CD4-positive, alpha-beta T cell (primary cell): ENCODE data around the gene RPGRIP1L. TPM values are rescaled to one million over a fixed set of nuclear protein-coding genes. Genes with fewer than 3 reads are reported as not detected.

ENCODE experiments used
- ATAC-seq: fragments of 200-7000 bp; cut with Tn5 transposase; one replicate; pipeline ENCODE4 v1.10.0; 2022; ENCODE audit warnings: mild to moderate bottlenecking; ENCODE audit not compliant: poor library complexity
- CTCF ChIA-PET: fragments of 350-600 bp; sonication (Branson Sonifier 250); formaldehyde crosslinking; loops from one replicate; lab custom pipeline; 2021; ENCODE audit warnings: antibody characterized with exemption, inconsistent platforms; lab: Charles Lee
- POLR2A ChIA-PET: fragments of 350-600 bp; sonication (Branson Sonifier 250); formaldehyde crosslinking; loops from one replicate; lab custom pipeline; 2021; ENCODE audit warnings: antibody characterized with exemption, inconsistent platforms; lab: Charles Lee
- DNase-seq, 14 experiments: peaks; one replicate each; pipeline ENCODE4 v3.0.0-alpha.2; 2013 to 2020; ENCODE audit warnings: mixed read lengths in 2 of 14
- H3K27ac ChIP-seq, 2 donors: one replicate each; pipeline versions ENCODE4 v1.5.1 to v1.7.0; 2013; ENCODE audit warnings: low read length in 2 of 2, low read depth in 1 of 2, mild to moderate bottlenecking in 1 of 2
- H3K27me3 ChIP-seq, 2 experiments: 1 replicate in 1 of 2; 2 replicates in 1 of 2; pipeline versions ENCODE4 v1.6.1 to v1.7.0; 2013; ENCODE audit warnings: low read length in 2 of 2, control low read depth in 1 of 2, mild to moderate bottlenecking in 1 of 2, moderate library complexity in 1 of 2; ENCODE audit not compliant: insufficient read depth in 2 of 2, control insufficient read depth in 1 of 2
- H3K36me3 ChIP-seq: one replicate; pipeline ENCODE4 v1.6.1; 2013; ENCODE audit warnings: low read length, control low read depth; ENCODE audit not compliant: insufficient read depth
- H3K4me1 ChIP-seq: one replicate; pipeline ENCODE4 v1.6.1; 2013; ENCODE audit warnings: low read length, control low read depth; ENCODE audit not compliant: insufficient read depth
- H3K4me3 ChIP-seq: one replicate; pipeline ENCODE4 v1.5.1; 2013; ENCODE audit warnings: mild to moderate bottlenecking, low read length, moderate library complexity
- H3K9me3 ChIP-seq, 2 experiments: 1 replicate in 1 of 2; 2 replicates in 1 of 2; pipeline versions ENCODE4 v1.6.1 to v1.7.0; 2013; ENCODE audit warnings: low read length in 2 of 2, mild to moderate bottlenecking in 2 of 2, control low read depth in 1 of 2, moderate library complexity in 1 of 2; ENCODE audit not compliant: control insufficient read depth in 1 of 2, insufficient read depth in 1 of 2
- H3K27ac Mint-ChIP-seq: one replicate; pipeline ENCODE4 v1.8.0; 2020; ENCODE audit warnings: mixed read lengths
- H3K27me3 Mint-ChIP-seq: one replicate; pipeline ENCODE4 v1.8.0; 2021; ENCODE audit warnings: mixed read lengths
- H3K36me3 Mint-ChIP-seq: one replicate; pipeline ENCODE4 v1.8.0; 2021; ENCODE audit warnings: low read depth, mixed read lengths
- H3K4me1 Mint-ChIP-seq: one replicate; pipeline ENCODE4 v1.8.0; 2021; ENCODE audit warnings: low read depth, mixed read lengths
- H3K4me3 Mint-ChIP-seq: one replicate; pipeline ENCODE4 v1.8.0; 2020; ENCODE audit warnings: mild to moderate bottlenecking, mixed read lengths
- H3K9me3 Mint-ChIP-seq: one replicate; pipeline ENCODE4 v1.8.0; 2020; ENCODE audit warnings: mixed read lengths
- CTCF ChIP-seq: fragments of 200-600 bp; IDR thresholded peaks from one replicate; pipeline ENCODE4 v1.8.0; 2022; ENCODE audit warnings: antibody characterized with exemption, mild to moderate bottlenecking
- intact Hi-C, 2 experiments: fragments of 100-400 bp; cut with DNase I in 1 of 2; cut with micrococcal nuclease in 1 of 2; formaldehyde crosslinking; loops; one replicate each; pipeline versions ENCODE4 v1.15.1 to v1.9.0; 2023 to 2025; cut with DNase I, micrococcal nuclease
- total RNA-seq, 174 experiments: library from RNA in 2 of 174; stranded (reverse) in 2 of 174; gene quantifications; one replicate each; pipeline ENCODE4 v1.2.3 and lab custom pipeline; 2021 to 2026

The RPGRIP1L gene
- total RNA-seq, 2 experiments from 2014 or later, result 2.4 to 2.5 TPM

- no peak for TF ChIP-seq CTCF
- no peak overlapping the region for H3K27ac ChIP-seq
- DNase-seq (no peak), ATAC-seq (no peak)
- Mint-ChIP-seq H3K9me3 (peaks cover 8% of the 10 kb centered on the region), H3K27ac (no peak overlapping the region), H3K4me1 (no peaks in the 10 kb centered on the region), H3K4me3 (no peak overlapping the region), H3K36me3 (peaks cover 20% of the 10 kb centered on the region), H3K27me3 (no peaks in the 10 kb centered on the region)
- no peaks in the 10 kb centered on the region for H3K4me1 ChIP-seq
- H3K9me3 ChIP-seq, result no peaks in the 10 kb centered on the region
- ChIA-PET POLR2A (no interaction called here), CTCF (no interaction called here)
- no peak overlapping the region for H3K4me3 ChIP-seq
- H3K27me3 ChIP-seq, result no peaks in the 10 kb centered on the region
- no peaks in the 10 kb centered on the region for H3K36me3 ChIP-seq
- intact Hi-C loops, result no loop called here
Measured at GRCh38 chr16:53598511-53599275, 105.0 kb downstream of the RPGRIP1L start.

- H3K27me3 Mint-ChIP-seq, result no peaks in the 10 kb centered on the region
- H3K36me3 Mint-ChIP-seq, result peaks cover 16% of the 10 kb centered on the region
- Histone ChIP-seq H3K4me3 (no peak overlapping the region), H3K27me3 (no peaks in the 10 kb centered on the region), H3K4me1 (no peaks in the 10 kb centered on the region), H3K9me3 (no peaks in the 10 kb centered on the region), H3K36me3 (no peaks in the 10 kb centered on the region), H3K27ac (no peak overlapping the region)
- ChIA-PET POLR2A (no interaction called here), CTCF (no interaction called here)
- TF ChIP-seq CTCF, result no peak
- intact Hi-C loops, result no loop called here
- H3K4me3 Mint-ChIP-seq, result no peak overlapping the region
- no peaks in the 10 kb centered on the region for H3K4me1 Mint-ChIP-seq
- no peak for ATAC-seq
- peaks cover 8% of the 10 kb centered on the region for H3K9me3 Mint-ChIP-seq
- H3K27ac Mint-ChIP-seq, result no peak overlapping the region
- DNase-seq, result no peak
Measured at GRCh38 chr16:53597776-53598175, 105.9 kb downstream of the RPGRIP1L start.

- ATAC-seq, result no peak
- ChIA-PET CTCF (no interaction called here), POLR2A (no interaction called here)
- no peak overlapping the region for H3K27ac ChIP-seq
- no peaks in the 10 kb centered on the region for H3K27me3 ChIP-seq
- intact Hi-C loops, result no loop called here
- H3K4me1 ChIP-seq, result no peaks in the 10 kb centered on the region
- H3K36me3 ChIP-seq, result no peaks in the 10 kb centered on the region
- Mint-ChIP-seq H3K4me1 (no peaks in the 10 kb centered on the region), H3K4me3 (no peak overlapping the region), H3K27ac (no peak overlapping the region), H3K9me3 (peaks cover 9% of the 10 kb centered on the region), H3K36me3 (no peaks in the 10 kb centered on the region), H3K27me3 (peaks cover 6% of the 10 kb centered on the region)
- no peak overlapping the region for H3K4me3 ChIP-seq
- TF ChIP-seq CTCF, result no peak
- no peak for DNase-seq
- H3K9me3 ChIP-seq, result peaks cover 0 to 4% of the 10 kb centered on the region in 2 experiments
Measured at GRCh38 chr16:53588081-53588648, 115.5 kb downstream of the RPGRIP1L start.
